C4-2B (cell line): Measurements from ENCODE around the gene TEX12.

ENCODE experiments used
- CTCF ChIP-seq: fragments of 450-650 bp; conservative IDR thresholded peaks from 2 replicates; pipeline ENCODE4 v1.5.1; 2017; ENCODE audit warnings: mild to moderate bottlenecking
- ZFX ChIP-seq: fragments of 450-650 bp; IDR thresholded peaks from 2 replicates; pipeline ENCODE4 v1.6.1; 2017

GRCh38 chr11:112166562-112166961 is 610 bp upstream of the TEX12 start:
- TF ChIP-seq CTCF: no peak
- TF ChIP-seq ZFX: no peak
